NOMO-1 treated with dmso at 0.1 percent for 144 hours (cell line): ENCODE results near the gene SLC45A3.
"Not testable (repeated sequence)": the region's sequence is repeated elsewhere in the genome, so short reads cannot be mapped to it uniquely, and the experiment has no call there.

ENCODE experiments used
- DNase-seq: peaks from one replicate; lab custom pipeline; 2025; ENCODE audit not compliant: unreplicated experiment; lab: John Stamatoyannopoulos, UW

Gene SLC45A3, protein sequence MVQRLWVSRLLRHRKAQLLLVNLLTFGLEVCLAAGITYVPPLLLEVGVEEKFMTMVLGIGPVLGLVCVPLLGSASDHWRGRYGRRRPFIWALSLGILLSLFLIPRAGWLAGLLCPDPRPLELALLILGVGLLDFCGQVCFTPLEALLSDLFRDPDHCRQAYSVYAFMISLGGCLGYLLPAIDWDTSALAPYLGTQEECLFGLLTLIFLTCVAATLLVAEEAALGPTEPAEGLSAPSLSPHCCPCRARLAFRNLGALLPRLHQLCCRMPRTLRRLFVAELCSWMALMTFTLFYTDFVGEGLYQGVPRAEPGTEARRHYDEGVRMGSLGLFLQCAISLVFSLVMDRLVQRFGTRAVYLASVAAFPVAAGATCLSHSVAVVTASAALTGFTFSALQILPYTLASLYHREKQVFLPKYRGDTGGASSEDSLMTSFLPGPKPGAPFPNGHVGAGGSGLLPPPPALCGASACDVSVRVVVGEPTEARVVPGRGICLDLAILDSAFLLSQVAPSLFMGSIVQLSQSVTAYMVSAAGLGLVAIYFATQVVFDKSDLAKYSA

DNA sequence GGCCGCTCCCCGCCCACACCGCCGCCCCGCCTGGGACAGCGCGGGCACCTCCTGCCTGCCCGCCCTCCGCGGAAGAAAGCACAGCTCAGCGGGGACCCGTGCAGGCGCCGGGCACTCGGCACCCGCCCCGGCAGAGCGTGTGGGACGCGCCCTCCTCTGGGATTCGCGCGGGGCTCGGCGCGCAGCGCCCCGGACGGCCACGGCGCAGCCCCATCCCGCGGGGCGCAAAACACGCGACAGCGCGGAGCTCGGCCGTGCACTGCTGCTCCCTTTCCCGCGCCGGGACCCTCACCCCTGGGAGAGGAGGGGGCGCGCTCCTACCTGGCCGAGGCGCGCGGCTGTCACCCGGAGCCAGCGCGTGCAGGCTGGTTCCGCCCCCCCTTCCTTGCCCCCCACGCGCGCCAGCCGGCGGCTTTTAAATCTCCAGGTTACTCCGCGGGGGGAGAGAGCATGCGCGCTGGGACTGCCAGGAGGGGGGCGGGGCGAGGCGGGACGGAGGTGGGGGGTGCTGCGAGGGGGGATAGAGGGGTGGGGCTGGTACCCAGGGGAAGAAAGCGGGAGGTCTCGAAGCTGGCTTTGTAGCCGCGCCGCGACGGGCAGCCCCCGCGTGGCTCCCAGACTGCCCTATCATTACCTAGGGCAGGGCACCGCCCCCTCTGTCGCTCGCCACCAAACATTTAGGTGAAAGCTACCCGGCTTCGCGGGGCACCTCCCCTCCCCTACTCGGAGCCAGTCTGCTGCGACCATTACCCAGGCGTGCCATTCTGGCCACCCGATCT lies at the start of gene SLC45A3:
SLC45A3 (minus strand) TSS at position 437 of the 779 bp plus-strand sequence. CDS start 15,853 bp downstream, outside the sequence.
- DNase-seq = no peak

DNA sequence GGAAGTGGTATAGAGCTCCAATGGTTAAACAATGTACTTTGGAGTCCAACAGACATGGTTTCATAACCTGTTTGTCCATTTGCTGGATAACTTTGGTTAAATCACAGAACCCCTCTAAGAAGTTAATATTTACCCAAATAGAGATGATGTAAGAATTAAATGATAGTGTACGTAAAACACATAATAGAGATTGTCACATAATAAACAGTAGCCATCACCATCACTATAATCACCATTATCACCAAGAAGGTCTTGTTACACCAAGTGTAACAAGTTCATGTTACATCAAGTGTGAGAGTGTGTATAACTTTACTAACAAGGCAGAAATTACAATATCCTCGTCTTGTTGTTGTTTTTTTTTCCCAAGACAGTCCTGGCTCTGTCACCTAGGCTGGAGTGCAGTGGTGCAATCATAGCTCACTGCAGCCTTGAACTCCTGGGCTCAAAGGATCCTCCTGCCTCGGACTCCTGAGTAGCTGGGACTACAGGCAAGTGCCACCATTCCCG lies 46.4 kb upstream of the SLC45A3 start:
- no peak for DNase-seq

DNA sequence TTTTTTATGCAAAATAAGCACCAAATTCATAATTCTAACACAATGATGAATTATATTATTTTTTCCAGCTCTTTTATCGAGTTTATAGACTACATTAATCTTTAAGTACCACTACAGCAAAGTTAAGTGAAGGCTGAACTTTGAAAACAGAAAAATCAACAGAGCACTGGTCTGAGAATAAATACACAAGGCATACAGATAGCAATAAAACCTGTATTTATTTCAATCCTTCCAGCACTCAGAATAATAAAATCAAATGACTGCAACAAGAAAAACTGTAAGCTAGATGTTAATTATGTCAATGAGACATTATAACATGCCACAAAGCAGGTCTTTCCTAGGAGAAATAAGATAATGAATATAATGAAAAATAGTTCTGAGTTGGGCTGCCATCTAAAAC lies 45.2 kb upstream of the SLC45A3 start:
- no peak for DNase-seq

DNA sequence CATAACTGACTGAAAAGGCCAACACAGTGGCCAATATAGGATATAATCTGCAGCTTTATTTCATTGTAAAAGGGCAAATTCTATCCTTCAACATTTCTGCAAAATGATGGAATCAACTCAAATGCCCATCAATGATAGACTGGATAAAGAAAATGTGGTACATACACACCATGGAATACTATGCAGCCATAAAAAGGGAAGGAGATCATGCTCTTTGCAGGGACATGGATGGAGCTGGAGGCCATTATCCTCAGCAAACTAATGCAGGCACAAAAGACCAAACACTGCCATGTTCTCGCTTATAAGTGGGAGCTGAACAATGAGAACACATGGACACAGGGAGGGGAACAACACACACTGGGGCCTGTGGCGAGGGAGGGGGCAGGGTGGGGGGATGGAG lies 40.4 kb upstream of the SLC45A3 start:
- not testable (repeated sequence) for DNase-seq

DNA sequence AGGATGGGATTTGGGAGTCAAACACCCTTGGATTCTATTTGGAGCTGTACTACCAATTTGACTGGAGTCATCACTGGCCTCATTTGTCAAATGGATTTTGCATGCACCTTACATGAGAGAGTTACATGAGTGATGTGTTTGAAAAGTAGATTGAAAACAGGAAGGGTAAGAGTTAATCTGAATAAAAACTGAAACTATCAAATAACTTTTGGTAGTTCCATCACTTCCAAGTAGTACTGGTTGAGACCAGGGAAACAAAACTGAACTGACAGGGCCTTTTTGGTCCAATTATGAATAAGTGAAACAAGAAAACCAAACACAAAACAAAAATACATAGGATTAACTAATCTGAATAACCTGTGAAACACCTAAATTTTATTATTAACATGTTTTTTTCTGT lies 39.5 kb upstream of the SLC45A3 start:
- DNase-seq = no peak

DNA sequence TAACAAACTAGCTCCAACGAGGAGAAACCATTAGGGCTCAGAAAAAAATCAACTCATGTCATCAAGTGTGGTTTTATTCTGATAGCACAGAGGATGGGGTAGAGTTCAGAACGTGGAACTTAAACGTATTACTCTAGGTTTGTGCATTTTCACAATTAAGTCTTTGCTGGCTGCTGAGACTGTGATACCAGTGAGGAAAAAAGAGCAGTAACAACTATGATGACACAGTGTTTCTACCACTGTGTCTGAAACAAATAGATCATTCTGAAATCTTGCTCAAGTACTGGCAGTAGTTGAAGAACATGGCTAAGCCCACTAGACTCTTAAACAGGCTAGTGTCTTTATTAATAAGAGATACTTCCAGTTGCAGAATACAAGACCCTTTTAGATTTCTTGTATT lies 38.7 kb upstream of the SLC45A3 start:
- DNase-seq = no peak

DNA sequence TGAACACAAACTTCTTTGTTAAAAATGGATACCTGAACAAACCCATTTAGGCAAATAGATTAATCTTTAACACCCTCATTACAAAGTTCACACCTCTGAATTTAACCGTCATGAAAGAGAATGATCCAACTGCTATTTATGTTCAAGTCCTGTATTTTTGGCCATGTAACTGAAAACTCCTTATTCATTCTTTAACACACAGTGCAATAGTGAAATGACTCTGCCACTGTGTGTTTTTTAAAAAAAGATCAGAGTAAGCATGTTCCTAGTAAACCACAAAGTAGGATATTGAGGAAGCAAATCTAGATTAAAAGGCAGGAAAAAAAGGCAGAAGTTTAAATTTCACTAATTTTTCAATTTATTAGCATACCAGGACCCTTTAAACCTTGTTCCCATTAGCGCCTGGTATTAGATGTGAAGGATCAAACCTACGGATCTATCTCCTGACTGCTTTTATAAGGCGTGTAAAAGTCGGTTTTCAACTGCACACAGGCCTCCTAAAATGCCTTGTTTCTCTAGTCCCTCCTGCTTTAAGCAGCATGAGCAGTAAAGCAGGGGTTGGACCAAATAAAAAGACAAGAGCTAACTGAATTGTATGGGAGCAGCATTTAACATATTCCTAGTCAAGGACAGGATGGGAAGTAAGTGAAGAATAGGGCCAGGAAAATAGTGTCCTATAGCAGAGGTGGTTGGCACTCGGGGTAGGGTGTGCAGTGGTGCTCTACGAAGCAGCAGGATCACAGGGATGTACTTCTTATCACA lies 36.2 kb upstream of the SLC45A3 start:
- DNase-seq = no peak

DNA sequence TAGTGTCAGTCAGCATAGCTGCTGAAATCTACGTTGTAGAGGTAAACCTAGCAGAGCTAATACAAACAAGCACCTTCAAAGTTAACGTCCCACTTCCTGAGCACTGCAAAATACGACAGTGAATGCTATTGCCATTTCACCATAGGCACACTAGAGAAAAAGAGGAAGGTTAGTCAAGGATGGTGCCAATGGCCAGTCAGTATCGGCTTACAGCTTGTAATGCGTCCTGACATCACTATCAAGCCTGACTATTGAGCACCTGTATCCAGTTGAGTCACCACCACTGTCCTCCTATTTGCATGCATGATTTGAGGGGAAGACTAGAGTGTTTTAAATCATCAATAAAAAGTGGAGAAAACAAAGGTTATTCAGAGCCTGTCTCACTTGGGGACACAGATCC lies 35.3 kb upstream of the SLC45A3 start:
- peak; percentile 32 for DNase-seq

DNA sequence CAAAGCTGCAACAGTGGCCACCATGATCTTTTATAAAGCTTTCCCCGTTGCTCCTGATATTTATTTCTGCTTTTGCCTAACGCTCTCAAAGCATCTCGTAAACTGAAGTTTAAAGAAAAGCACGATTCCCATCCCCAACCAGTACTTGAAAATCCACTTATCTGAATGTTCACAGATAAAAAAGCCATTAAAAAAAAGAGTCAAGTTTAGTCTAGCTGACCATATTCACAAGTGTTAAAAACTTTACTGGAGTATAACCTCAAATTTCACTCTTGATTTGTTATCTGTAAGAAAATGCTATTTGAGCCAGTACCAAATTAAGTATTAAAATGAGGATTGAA lies 34.6 kb upstream of the SLC45A3 start:
- no peak for DNase-seq

DNA sequence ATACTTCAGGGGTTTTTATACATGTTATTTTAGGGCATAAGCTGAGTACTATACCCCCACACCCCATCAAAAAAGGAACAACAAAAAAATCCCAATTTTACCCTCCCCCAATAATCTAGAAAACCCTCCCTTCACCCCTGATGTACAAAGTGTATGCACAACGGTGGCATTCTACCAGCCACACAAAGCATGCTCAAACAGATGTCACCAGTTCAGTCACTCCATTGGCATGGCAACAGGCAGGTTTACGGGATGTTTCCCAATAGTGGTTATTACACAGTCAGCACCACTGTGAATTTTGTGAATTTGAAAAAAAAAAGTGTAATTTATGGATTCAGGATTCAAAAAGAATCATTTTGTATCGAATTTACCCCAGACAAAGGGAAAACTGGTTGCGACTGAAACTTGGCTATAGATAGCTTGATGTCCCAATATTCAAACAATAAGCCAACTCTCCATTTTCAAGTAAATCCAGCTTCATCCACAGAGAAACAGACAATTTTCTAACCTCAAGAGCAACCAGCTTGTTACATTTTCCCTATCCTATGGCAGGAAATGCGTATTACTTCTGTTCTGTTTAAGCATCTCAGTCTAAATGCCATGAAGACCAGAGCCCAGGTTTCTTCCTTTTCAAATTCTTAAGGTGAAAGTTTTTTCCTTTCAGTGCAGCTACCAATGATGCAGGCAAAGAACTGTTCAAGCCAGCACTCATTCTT lies 34.0 kb upstream of the SLC45A3 start:
- no peak for DNase-seq

DNA sequence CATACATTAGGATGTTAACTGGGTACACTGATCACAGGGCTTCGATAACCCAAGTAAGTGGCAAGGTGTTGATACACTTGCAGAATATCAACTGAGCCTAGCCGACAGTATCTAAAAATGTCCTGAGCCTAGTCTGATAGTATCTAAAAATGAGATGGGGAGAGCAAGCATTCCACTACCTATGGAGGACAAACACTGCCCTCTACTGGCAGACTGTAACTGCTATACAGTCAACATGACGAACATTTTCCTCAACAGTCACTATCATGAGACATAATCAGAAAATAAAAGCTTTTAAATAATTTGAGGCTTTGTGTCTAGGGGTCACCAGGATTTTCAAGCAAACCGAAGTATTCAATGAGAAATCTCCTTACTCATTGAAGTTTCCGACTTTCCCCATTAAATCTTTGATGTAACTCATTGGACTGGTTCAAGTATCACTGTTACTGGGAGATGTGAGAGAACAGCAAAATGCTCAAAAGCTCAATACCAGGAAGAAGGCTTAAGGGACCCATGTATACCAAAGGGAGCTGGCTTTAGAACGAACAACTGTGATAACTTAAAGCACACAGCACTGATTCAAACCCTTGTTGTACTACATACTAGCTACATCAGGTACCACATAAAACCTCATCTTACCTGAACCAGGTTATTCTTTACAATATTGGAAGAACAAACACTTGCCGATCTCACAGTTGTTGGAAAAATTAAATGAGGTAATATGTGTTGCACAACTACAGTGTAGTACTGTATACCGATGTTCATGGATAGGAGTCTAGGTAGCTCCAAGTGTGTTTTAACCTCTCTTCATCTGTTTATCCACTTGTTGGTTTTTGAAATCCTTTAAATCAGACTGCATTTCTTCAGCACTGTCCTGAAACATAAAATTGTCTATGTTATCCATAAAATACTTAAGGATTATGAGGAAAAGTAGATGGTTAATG lies 31.1 kb upstream of the SLC45A3 start:
- peak; percentile 42 for DNase-seq

DNA sequence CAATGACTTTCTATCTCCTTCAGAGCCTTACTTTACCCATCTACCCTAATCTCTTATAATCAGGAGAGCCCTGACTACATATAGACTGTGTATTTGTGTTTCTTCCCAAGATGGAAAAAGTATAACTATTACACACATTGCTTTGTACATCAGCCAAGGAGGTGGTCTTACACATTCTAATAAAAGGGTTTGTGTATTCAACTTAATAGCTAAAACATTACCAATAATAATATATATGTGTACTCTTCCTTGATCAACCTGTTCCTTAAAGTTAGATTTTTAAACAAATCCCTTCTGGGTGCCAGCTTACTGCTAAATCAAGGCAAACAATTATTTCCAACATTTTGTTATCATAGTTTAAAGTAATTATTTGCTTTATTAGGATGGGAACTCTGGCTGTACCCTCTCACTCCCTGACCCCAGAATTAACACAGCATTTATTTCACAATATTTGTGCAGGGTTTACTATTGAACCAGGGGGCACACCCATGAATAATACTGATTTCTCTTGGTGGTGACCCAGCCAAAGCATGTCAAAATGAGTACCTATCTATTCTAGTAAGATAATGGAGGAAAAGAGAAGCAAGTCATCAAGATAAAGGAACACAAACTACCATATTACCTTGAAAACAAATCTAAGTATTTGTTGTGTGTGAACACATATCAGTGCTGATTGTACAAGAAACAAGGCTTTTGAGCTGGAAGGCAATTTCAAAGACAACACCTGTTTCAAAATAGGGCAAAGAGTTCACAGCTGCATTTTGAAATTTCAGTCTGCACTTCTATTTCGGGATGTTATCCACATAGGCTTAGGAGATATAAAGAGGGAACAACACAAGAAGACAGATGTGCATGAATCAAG lies 30.1 kb upstream of the SLC45A3 start:
- DNase-seq = no peak

DNA sequence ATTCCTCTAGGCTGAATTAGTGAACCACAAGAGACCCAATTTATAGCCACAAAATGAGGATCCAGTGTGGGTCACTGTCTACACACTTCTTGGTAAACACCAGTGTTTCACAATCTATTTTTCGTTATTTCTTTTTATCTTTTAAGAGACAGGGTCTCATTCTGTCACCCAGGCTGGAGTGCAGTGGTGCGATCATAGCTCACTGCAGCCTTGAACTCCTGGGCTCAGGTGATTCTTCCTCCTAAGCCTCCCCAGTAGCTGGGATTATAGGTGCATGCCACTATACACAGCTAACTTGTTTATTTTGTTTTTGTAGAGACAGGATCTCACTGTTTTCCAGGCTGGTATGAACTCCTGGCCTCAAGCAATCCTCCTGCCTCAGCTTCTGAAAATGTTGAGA lies 29.3 kb upstream of the SLC45A3 start:
- no peak for DNase-seq

DNA sequence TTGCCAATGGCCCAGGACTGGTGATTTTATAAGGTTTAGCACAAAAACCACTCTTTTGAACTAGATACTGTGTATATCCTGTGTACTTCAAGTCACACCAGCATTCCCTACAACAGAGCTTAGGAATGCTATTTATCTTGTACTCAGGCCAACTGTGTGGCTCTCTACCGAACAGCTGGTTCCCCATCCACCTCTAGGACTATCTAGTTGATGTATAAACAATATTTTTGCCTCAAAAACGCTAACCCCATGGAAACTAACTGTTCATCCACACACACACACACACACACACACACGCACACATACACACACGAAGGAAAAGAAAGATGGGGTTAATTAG lies 28.7 kb upstream of the SLC45A3 start:
- DNase-seq = no peak

DNA sequence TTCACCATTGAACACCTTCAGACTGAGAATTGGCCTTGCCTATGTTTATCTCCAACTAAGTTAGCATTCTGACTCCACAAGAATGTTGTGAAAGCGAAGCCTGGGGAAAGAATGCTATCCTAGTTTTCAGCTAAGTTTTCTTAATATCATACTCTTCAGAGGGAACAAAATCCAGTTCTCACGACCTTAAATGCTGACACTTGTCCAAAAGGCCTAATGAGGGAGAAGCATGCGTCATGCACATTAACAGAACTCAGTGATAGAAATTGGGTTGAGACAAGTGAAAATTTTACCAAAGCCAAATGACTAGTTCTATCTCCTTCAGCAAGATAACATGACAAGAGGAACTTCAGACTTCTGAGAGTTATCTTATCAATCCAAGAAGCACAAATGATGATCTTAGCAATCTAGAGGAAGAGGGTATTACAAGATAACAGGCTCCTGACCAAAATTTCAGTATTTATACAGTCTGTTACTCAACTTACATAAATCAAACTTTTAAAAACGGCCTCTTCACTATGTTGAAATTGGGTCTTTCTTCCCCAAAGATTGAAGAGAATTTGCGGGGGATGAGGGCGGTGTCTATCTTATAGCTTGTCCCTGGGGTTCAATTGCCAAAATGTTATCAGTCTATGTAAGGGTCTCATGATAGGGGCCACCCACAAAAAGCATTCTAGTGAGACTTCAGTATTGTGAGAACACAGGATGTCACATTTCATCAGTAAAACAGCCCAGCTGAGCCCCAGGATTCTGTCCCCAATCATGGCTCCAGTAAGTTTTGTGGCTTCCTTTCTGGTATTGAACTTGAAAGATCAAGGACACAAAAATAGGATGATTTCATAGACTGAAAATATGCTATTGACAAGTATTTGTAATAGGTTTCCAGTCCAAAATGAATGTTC lies 26.5 kb upstream of the SLC45A3 start:
- peak; percentile 45 for DNase-seq

DNA sequence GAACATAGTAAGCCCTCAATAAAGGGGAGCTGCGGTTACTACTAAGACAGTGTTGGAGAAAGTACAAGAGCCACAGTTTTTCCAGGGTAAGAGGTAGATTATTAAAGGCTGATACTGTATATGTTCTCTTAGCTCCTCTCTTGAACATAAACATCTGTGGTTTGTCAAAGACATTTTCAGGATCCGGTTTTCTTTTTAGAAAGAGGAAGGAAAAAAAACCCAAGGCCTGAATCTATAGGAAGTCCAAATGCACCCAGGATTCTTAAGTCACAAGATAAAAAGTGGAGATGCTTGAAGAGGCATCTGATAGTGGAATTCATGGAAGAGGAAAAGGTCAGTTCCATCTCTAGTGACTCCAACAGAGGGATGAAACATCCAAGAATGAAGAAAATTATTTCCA lies 24.6 kb upstream of the SLC45A3 start:
- DNase-seq = peak; percentile 9

DNA sequence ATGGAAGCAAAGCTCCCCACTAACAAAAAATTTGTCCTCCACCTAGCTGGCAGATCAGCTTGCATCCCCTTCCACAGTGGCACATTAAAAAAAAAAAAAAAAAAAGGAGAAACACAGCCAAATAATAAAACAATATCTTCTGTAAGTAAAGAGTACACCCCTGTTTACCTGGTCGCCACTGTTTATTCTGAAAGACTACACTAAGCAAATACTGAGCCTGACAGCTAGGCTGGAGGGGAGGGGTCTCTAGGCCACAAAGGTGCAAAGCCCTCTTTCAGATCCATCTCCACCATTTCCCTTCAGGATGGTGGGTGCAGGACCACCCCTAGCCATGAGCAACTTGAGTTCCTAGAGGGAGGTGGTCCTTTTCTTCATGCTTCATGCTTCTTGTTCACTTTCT lies 22.8 kb upstream of the SLC45A3 start:
- DNase-seq = no peak

DNA sequence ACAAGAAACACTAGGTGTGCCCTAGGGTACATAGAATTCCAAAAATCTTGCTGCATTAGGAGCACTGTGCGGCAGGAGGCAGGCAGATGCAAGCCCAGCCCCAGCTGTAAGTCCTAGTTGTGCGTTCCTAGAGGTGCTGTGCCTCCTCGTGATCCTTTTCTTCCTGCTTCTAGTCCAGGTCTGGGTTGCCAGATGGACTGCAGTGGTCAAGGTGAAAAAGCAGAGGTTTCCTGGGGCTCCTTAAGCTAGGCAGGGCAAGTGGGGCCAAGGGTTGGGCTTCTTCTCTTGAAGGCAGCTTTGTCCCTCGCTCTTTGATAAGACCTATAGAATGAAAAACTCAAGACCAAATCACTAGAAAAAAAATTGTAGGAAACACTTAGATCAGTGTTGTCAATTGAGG lies 21.6 kb upstream of the SLC45A3 start:
- DNase-seq = no peak
